H1 (cell line): ENCODE results near the gene RABL6. TPM values are rescaled to one million over a fixed set of nuclear protein-coding genes. Genes with fewer than 3 reads are reported as not detected.

ENCODE experiments used
- CEBPB ChIP-seq: IDR thresholded peaks from 2 replicates; pipeline ENCODE4 v1.6.1; 2012; ENCODE audit warnings: low read depth, low read length
- CHD2 ChIP-seq: IDR thresholded peaks from 2 replicates; pipeline ENCODE4 v1.6.1; 2012; ENCODE audit warnings: low read length, improper control_type of control experiment
- CTBP2 ChIP-seq: IDR thresholded peaks from 2 replicates; pipeline ENCODE4 v1.7.0; 2011; ENCODE audit warnings: borderline replicate concordance, mild to moderate bottlenecking, moderate library complexity, mixed read lengths, low read length; ENCODE audit not compliant: insufficient read depth, insufficient read length
- POU5F1 ChIP-seq: IDR thresholded peaks from 2 replicates; pipeline ENCODE4 v1.6.1; 2011; ENCODE audit warnings: low read depth, mild to moderate bottlenecking, low read length, moderate library complexity
- RXRA ChIP-seq: IDR thresholded peaks from 2 replicates; pipeline ENCODE4 v1.6.1; 2011; ENCODE audit warnings: low read depth, mild to moderate bottlenecking, low read length, moderate library complexity; ENCODE audit not compliant: insufficient read depth
- SIRT6 ChIP-seq: IDR thresholded peaks from one replicate; pipeline ENCODE4 v1.7.1; 2012; ENCODE audit warnings: low read length, inconsistent platforms
- SP2 ChIP-seq: IDR thresholded peaks from 2 replicates; pipeline ENCODE4 v1.6.1; 2012; ENCODE audit warnings: mild to moderate bottlenecking, low read length, inconsistent platforms
- TAF1 ChIP-seq: IDR thresholded peaks from 2 replicates; pipeline ENCODE4 v1.6.1; 2011; ENCODE audit warnings: mild to moderate bottlenecking, low read depth, low read length
- polyA plus RNA-seq, 7 experiments: library from polyadenylated mRNA; depleted of rRNA in 3 of 7; stranded (reverse) in 5 of 7; unstranded in 2 of 7; fragments of >200 nt in 5 of 7; fragments of 200-250 nt in 2 of 7; gene quantifications; 1 replicate in 5 of 7; 2 replicates in 1 of 7; 4 replicates in 1 of 7; pipeline versions ENCODE4 v1.2.1 to v1.2.3, GENCODE V29; 2011 to 2013; ENCODE audit warnings: missing spikeins in 2 of 7, mixed read lengths in 2 of 7
- total RNA-seq: library from RNA; stranded (reverse); fragmentation: NEBNext Ultra II Directional; extraction: Animal tissue kit (Norgen Biotek cat#: 25700); gene quantifications from 2 replicates; pipeline ENCODE4 v1.2.1, GENCODE V29; 2021
- TF ChIP-seq, protein P1 (sequence below): fragments of 300-600 bp; sonication (generic); IDR thresholded peaks from 2 replicates; pipeline ENCODE4 v1.7.1; 2012; ENCODE audit warnings: low read length, moderate library complexity, mild to moderate bottlenecking, inconsistent platforms; ENCODE audit not compliant: insufficient replicate concordance
- TF ChIP-seq, protein P2 (sequence below): IDR thresholded peaks from 2 replicates; pipeline ENCODE4 v1.6.1; 2011; ENCODE audit warnings: low read depth, mild to moderate bottlenecking, low read length; ENCODE audit not compliant: insufficient read depth

Gene RABL6
- total and polyA plus RNA-seq, 2 of the 8 experiments (the other 6 are each of a cell fraction or from before 2014, with no cell fraction given), result 70.1 to 130 TPM

DNA sequence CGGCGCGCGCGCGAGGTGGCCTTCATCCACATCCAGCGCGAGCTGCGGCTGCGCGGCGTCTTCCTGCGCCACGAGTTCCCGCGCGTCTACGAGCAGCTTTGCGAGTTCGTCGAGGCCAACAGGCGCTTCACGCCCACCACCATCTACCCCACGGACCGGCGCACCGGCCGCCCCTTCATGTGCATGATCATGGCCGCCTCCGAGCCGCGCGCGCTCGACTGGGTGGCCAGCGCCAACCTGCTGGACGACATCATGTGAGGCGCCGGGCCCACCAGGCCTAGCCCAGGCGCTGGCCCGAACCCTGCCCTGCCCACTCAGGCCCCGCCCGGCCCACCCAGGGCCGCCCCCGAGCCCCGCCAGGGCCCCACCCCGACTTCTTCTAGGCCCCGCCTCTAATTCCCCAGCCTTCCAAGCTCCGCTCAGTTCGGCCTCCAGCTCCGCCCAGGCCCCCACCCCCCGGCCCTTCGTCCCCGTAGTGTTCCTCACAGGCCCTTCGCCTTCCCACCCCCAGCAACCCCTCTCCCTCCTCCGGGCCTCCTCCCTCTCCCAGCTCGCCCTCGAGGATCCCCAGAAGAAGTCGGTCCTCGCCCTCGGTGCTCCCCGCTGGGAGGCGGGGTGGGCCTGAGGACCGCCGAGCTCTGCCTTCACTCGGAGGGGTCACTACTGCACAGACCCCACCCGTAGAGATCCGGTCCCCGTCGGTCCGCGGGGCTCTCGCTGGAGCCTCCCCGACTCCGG lies 39.5 kb downstream of the RABL6 start (continued):
- TF ChIP-seq, protein P1, sequence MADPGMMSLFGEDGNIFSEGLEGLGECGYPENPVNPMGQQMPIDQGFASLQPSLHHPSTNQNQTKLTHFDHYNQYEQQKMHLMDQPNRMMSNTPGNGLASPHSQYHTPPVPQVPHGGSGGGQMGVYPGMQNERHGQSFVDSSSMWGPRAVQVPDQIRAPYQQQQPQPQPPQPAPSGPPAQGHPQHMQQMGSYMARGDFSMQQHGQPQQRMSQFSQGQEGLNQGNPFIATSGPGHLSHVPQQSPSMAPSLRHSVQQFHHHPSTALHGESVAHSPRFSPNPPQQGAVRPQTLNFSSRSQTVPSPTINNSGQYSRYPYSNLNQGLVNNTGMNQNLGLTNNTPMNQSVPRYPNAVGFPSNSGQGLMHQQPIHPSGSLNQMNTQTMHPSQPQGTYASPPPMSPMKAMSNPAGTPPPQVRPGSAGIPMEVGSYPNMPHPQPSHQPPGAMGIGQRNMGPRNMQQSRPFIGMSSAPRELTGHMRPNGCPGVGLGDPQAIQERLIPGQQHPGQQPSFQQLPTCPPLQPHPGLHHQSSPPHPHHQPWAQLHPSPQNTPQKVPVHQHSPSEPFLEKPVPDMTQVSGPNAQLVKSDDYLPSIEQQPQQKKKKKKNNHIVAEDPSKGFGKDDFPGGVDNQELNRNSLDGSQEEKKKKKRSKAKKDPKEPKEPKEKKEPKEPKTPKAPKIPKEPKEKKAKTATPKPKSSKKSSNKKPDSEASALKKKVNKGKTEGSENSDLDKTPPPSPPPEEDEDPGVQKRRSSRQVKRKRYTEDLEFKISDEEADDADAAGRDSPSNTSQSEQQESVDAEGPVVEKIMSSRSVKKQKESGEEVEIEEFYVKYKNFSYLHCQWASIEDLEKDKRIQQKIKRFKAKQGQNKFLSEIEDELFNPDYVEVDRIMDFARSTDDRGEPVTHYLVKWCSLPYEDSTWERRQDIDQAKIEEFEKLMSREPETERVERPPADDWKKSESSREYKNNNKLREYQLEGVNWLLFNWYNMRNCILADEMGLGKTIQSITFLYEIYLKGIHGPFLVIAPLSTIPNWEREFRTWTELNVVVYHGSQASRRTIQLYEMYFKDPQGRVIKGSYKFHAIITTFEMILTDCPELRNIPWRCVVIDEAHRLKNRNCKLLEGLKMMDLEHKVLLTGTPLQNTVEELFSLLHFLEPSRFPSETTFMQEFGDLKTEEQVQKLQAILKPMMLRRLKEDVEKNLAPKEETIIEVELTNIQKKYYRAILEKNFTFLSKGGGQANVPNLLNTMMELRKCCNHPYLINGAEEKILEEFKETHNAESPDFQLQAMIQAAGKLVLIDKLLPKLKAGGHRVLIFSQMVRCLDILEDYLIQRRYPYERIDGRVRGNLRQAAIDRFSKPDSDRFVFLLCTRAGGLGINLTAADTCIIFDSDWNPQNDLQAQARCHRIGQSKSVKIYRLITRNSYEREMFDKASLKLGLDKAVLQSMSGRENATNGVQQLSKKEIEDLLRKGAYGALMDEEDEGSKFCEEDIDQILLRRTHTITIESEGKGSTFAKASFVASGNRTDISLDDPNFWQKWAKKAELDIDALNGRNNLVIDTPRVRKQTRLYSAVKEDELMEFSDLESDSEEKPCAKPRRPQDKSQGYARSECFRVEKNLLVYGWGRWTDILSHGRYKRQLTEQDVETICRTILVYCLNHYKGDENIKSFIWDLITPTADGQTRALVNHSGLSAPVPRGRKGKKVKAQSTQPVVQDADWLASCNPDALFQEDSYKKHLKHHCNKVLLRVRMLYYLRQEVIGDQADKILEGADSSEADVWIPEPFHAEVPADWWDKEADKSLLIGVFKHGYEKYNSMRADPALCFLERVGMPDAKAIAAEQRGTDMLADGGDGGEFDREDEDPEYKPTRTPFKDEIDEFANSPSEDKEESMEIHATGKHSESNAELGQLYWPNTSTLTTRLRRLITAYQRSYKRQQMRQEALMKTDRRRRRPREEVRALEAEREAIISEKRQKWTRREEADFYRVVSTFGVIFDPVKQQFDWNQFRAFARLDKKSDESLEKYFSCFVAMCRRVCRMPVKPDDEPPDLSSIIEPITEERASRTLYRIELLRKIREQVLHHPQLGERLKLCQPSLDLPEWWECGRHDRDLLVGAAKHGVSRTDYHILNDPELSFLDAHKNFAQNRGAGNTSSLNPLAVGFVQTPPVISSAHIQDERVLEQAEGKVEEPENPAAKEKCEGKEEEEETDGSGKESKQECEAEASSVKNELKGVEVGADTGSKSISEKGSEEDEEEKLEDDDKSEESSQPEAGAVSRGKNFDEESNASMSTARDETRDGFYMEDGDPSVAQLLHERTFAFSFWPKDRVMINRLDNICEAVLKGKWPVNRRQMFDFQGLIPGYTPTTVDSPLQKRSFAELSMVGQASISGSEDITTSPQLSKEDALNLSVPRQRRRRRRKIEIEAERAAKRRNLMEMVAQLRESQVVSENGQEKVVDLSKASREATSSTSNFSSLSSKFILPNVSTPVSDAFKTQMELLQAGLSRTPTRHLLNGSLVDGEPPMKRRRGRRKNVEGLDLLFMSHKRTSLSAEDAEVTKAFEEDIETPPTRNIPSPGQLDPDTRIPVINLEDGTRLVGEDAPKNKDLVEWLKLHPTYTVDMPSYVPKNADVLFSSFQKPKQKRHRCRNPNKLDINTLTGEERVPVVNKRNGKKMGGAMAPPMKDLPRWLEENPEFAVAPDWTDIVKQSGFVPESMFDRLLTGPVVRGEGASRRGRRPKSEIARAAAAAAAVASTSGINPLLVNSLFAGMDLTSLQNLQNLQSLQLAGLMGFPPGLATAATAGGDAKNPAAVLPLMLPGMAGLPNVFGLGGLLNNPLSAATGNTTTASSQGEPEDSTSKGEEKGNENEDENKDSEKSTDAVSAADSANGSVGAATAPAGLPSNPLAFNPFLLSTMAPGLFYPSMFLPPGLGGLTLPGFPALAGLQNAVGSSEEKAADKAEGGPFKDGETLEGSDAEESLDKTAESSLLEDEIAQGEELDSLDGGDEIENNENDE, result no peak
- TF ChIP-seq CHD2 (no peak), POU5F1 (no peak), SIRT6 (no peak), CTBP2 (no peak), CEBPB (no peak), RXRA (no peak), SP2 (no peak), TAF1 (peak; percentile 51)
- TF ChIP-seq, protein P2, sequence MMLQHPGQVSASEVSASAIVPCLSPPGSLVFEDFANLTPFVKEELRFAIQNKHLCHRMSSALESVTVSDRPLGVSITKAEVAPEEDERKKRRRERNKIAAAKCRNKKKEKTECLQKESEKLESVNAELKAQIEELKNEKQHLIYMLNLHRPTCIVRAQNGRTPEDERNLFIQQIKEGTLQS, result no peak
